Muscle of leg (tissue), 11 donors: ENCODE results near the gene SLC3A2. TPM values are rescaled to one million over a fixed set of nuclear protein-coding genes. Genes with fewer than 3 reads are reported as not detected.

ENCODE experiments used
- DNase-seq: peaks from one replicate; pipeline ENCODE4 v3.0.0; 2013
- H3K27ac ChIP-seq: one replicate; pipeline ENCODE4 v1.5.1; 2013; ENCODE audit warnings: mild to moderate bottlenecking, low read length, control low read depth
- H3K27me3 ChIP-seq: one replicate; pipeline ENCODE4 v1.6.1; 2013; ENCODE audit warnings: low read length; ENCODE audit not compliant: control insufficient read depth, insufficient read depth
- H3K36me3 ChIP-seq: one replicate; pipeline ENCODE4 v1.6.1; 2013; ENCODE audit warnings: low read length; ENCODE audit not compliant: control insufficient read depth, insufficient read depth
- H3K4me1 ChIP-seq: one replicate; pipeline ENCODE4 v1.6.1; 2013; ENCODE audit warnings: low read length; ENCODE audit not compliant: control insufficient read depth, insufficient read depth
- H3K4me3 ChIP-seq: one replicate; pipeline ENCODE4 v1.5.1; 2013; ENCODE audit warnings: low read length, control low read depth
- H3K9me3 ChIP-seq: replicated peaks from 2 replicates; pipeline ENCODE4 v1.6.1; 2013; ENCODE audit warnings: low read depth, low read length; ENCODE audit not compliant: control insufficient read depth
- WGBS: methylation state at CpG from one replicate; pipeline ENCODE4 v1.1.5; 2013; ENCODE audit warnings: missing lambda C conversion rate; ENCODE audit not compliant: insufficient coverage; 5-methylcytosine and 5-hydroxymethylcytosine counted together
- polyA plus RNA-seq, 8 donors: library from polyadenylated mRNA; unstranded; fragments of 120-200 nt; gene quantifications; one replicate each; pipeline versions ENCODE4 v1.2.1 to v1.2.3, GENCODE V29; 2013; ENCODE audit warnings: inconsistent platforms in 1 of 8, low replicate concordance in 1 of 8; ENCODE audit not compliant: insufficient read length in 8 of 8, insufficient read depth in 1 of 8
- total RNA-seq: library from RNA; stranded (reverse); fragments of 120-200 nt; gene quantifications from one replicate; pipeline ENCODE4 v1.2.4, GENCODE V29; 2013

Gene SLC3A2
- total and polyA plus RNA-seq, 9 donors = 38.1 to 55.4 (median 43.0) TPM

- H3K4me1 ChIP-seq = peaks cover 20% of the 10 kb centered on the region
- H3K27ac ChIP-seq = no peak overlapping the region
- WGBS = 87% methylated on average over 7 of the region's 11 CpGs
- no peak overlapping the region for H3K4me3 ChIP-seq
- peaks cover 60% of the 10 kb centered on the region for H3K27me3 ChIP-seq
- H3K9me3 ChIP-seq = no peaks in the 10 kb centered on the region
- no peaks in the 10 kb centered on the region for H3K36me3 ChIP-seq
- no peak for DNase-seq
Observed at GRCh38 chr11:62919898-62920640, 39.4 kb downstream of the SLC3A2 start.

GRCh38 chr11:62921201-62921572, 40.5 kb downstream of the SLC3A2 start, which contains the start of gene CHRM1:
Gene CHRM1 (minus strand): TSS chr11:62921363. CDS start chr11:62911100, 10,263 bp downstream.
- peaks cover 71% of the 10 kb centered on the region for H3K27me3 ChIP-seq
- DNase-seq = no peak
- no peaks in the 10 kb centered on the region for H3K9me3 ChIP-seq
- H3K4me1 ChIP-seq = peaks cover 31% of the 10 kb centered on the region
- H3K36me3 ChIP-seq = no peaks in the 10 kb centered on the region
- no peak within 1 kb of the TSS for H3K27ac ChIP-seq
- H3K4me3 ChIP-seq = no peak within 1 kb of the TSS
- 20% methylated on average over 2 of the region's 9 CpGs for WGBS

GRCh38 chr11:62921573-62922188, 41.0 kb downstream of the SLC3A2 start:
- H3K27ac ChIP-seq = no peak overlapping the region
- H3K27me3 ChIP-seq = peaks cover 76% of the 10 kb centered on the region
- no peak overlapping the region for H3K4me3 ChIP-seq
- DNase-seq = no peak
- no peaks in the 10 kb centered on the region for H3K9me3 ChIP-seq
- H3K4me1 ChIP-seq = peaks cover 36% of the 10 kb centered on the region
- 39% methylated on average over 19 of the region's 19 CpGs for WGBS
- no peaks in the 10 kb centered on the region for H3K36me3 ChIP-seq

GRCh38 chr11:62922189-62922589, 41.5 kb downstream of the SLC3A2 start:
- Histone ChIP-seq H3K4me3 (no peak overlapping the region), H3K27ac (no peak overlapping the region), H3K36me3 (no peaks in the 10 kb centered on the region), H3K9me3 (no peaks in the 10 kb centered on the region), H3K27me3 (peaks cover 79% of the 10 kb centered on the region), H3K4me1 (peaks cover 37% of the 10 kb centered on the region)
- no peak for DNase-seq
- WGBS = 73% methylated on average over 2 of the region's 4 CpGs

GRCh38 chr11:62922653-62923431, 42.1 kb downstream of the SLC3A2 start:
- Histone ChIP-seq H3K4me1 (peaks cover 41% of the 10 kb centered on the region), H3K4me3 (no peak overlapping the region), H3K9me3 (no peaks in the 10 kb centered on the region), H3K27ac (no peak overlapping the region), H3K27me3 (peaks cover 82% of the 10 kb centered on the region), H3K36me3 (no peaks in the 10 kb centered on the region)
- DNase-seq = no peak
- 33% methylated on average over 20 of the region's 24 CpGs for whole genome bisulfite sequencing

- peaks cover 87% of the 10 kb centered on the region for H3K27me3 ChIP-seq
- no peaks in the 10 kb centered on the region for H3K9me3 ChIP-seq
- H3K36me3 ChIP-seq = no peaks in the 10 kb centered on the region
- 3% methylated on average over 38 of the region's 52 CpGs for WGBS
- peak overlapping the region; percentile 19 for H3K4me3 ChIP-seq
- no peak overlapping the region for H3K27ac ChIP-seq
- peaks cover 48% of the 10 kb centered on the region for H3K4me1 ChIP-seq
- DNase-seq = no peak
Observed at GRCh38 chr11:62923601-62924411, 43.1 kb downstream of the SLC3A2 start.

GRCh38 chr11:62925308-62925707, 44.6 kb downstream of the SLC3A2 start:
- Histone ChIP-seq H3K27ac (no peak overlapping the region), H3K4me3 (no peak overlapping the region), H3K27me3 (peaks cover 85% of the 10 kb centered on the region), H3K36me3 (no peaks in the 10 kb centered on the region), H3K4me1 (peaks cover 61% of the 10 kb centered on the region), H3K9me3 (no peaks in the 10 kb centered on the region)
- DNase-seq = no peak
- 17% methylated on average over 11 of the region's 14 CpGs for WGBS

- peaks cover 78% of the 10 kb centered on the region for H3K27me3 ChIP-seq
- H3K27ac ChIP-seq = no peak overlapping the region
- DNase-seq = no peak
Observed at GRCh38 chr11:62925745-62926679, 45.3 kb downstream of the SLC3A2 start.

More at GRCh38 chr11:62925745-62926679, 45.3 kb downstream of the SLC3A2 start:
- no peaks in the 10 kb centered on the region for H3K9me3 ChIP-seq
- WGBS = 4% methylated on average over 71 of the region's 71 CpGs
- peaks cover 68% of the 10 kb centered on the region for H3K4me1 ChIP-seq
- H3K4me3 ChIP-seq = peak overlapping the region; percentile 31
- no peaks in the 10 kb centered on the region for H3K36me3 ChIP-seq
